Liver (tissue), 9 donors: ENCODE data around the gene NUP153. TPM values are rescaled to one million over a fixed set of nuclear protein-coding genes. Genes with fewer than 3 reads are reported as not detected.

Source experiments
- DNase-seq: peaks from one replicate; pipeline ENCODE4 v3.0.0-alpha.2; 2017; ENCODE audit warnings: low spot score
- H3K27ac ChIP-seq, 2 donors: one replicate each; pipeline ENCODE4 v1.7.0; 2013; ENCODE audit warnings: inconsistent platforms in 2 of 2, low read length in 2 of 2, control low read depth in 1 of 2, low read depth in 1 of 2, mild to moderate bottlenecking in 1 of 2
- H3K27me3 ChIP-seq, 4 donors: one replicate each; pipeline versions ENCODE4 v1.6.1 to v1.7.0; 2013; ENCODE audit warnings: low read length in 3 of 4, inconsistent platforms in 1 of 4, mild to moderate bottlenecking in 1 of 4, moderate library complexity in 1 of 4; ENCODE audit not compliant: control insufficient read depth in 4 of 4, insufficient read depth in 4 of 4
- H3K36me3 ChIP-seq, 4 donors: one replicate each; pipeline versions ENCODE4 v1.6.1 to v1.7.0; 2013; ENCODE audit warnings: low read length in 3 of 4, mild to moderate bottlenecking in 3 of 4, low read depth in 1 of 4, moderate library complexity in 1 of 4; ENCODE audit not compliant: control insufficient read depth in 4 of 4, insufficient read depth in 3 of 4
- H3K4me1 ChIP-seq, 4 donors: one replicate each; pipeline versions ENCODE4 v1.6.1 to v1.7.0; 2013; ENCODE audit warnings: low read length in 3 of 4, mild to moderate bottlenecking in 3 of 4, moderate library complexity in 1 of 4; ENCODE audit not compliant: control insufficient read depth in 4 of 4, insufficient read depth in 4 of 4
- H3K4me3 ChIP-seq, 3 donors: one replicate each; pipeline versions ENCODE4 v1.6.1 to v1.7.0; 2013; ENCODE audit warnings: low read length in 3 of 3, control low read depth in 1 of 3, low read depth in 1 of 3, mild to moderate bottlenecking in 1 of 3
- H3K9ac ChIP-seq, 2 donors: one replicate each; pipeline ENCODE4 v1.7.0; 2013; ENCODE audit warnings: low read length in 2 of 2, mild to moderate bottlenecking in 2 of 2, moderate library complexity in 2 of 2, control low read depth in 1 of 2, low read depth in 1 of 2
- H3K9me3 ChIP-seq, 4 donors: one replicate each; pipeline versions ENCODE4 v1.6.1 to v1.7.0; 2013; ENCODE audit warnings: low read length in 3 of 4; ENCODE audit not compliant: control insufficient read depth in 4 of 4
- FOXA1 ChIP-seq: IDR thresholded peaks from 2 replicates; pipeline ENCODE4 v1.6.1; 2016; ENCODE audit warnings: antibody characterized with exemption
- FOXA2 ChIP-seq: IDR thresholded peaks from 2 replicates; pipeline ENCODE4 v1.6.1; 2016; ENCODE audit warnings: antibody characterized with exemption
- HNF4A ChIP-seq, 2 donors: conservative IDR thresholded peaks; 2 replicates each; pipeline ENCODE4 v1.6.1; 2016; ENCODE audit warnings: antibody characterized with exemption in 2 of 2, mild to moderate bottlenecking in 2 of 2
- HNF4G ChIP-seq: IDR thresholded peaks from 2 replicates; pipeline ENCODE4 v1.6.1; 2016; ENCODE audit warnings: antibody characterized with exemption
- JUND ChIP-seq, 2 donors: IDR thresholded peaks; 2 replicates each; pipeline ENCODE4 v1.6.1; 2016; ENCODE audit warnings: antibody characterized with exemption in 2 of 2
- NR2F2 ChIP-seq: IDR thresholded peaks from 2 replicates; pipeline ENCODE4 v1.6.1; 2016; ENCODE audit warnings: antibody characterized with exemption
- RAD21 ChIP-seq, 2 donors: IDR thresholded peaks; 2 replicates each; pipeline ENCODE4 v1.6.1; 2016; ENCODE audit warnings: antibody characterized with exemption in 2 of 2, mild to moderate bottlenecking in 2 of 2
- RXRA ChIP-seq, 2 donors: IDR thresholded peaks; 2 replicates each; pipeline ENCODE4 v1.6.1; 2017 to 2018; ENCODE audit warnings: antibody characterized with exemption in 2 of 2, mild to moderate bottlenecking in 1 of 2
- SP1 ChIP-seq: IDR thresholded peaks from 2 replicates; pipeline ENCODE4 v1.6.1; 2018; ENCODE audit warnings: antibody characterized with exemption, mild to moderate bottlenecking
- TAF1 ChIP-seq: conservative IDR thresholded peaks from 2 replicates; pipeline ENCODE4 v1.6.1; 2016; ENCODE audit warnings: antibody characterized with exemption, mild to moderate bottlenecking
- ZBTB33 ChIP-seq: IDR thresholded peaks from 2 replicates; pipeline ENCODE4 v1.6.1; 2016; ENCODE audit warnings: antibody characterized with exemption
- WGBS: extraction: QIAGEN DNeasy Blood & Tissue Kit; methylation state at CpG from one replicate; pipeline ENCODE4 v1.1.7; 2013; 5-methylcytosine and 5-hydroxymethylcytosine counted together
- polyA plus RNA-seq, 2 donors: library from polyadenylated mRNA; stranded (reverse) in 1 of 2; unstranded in 1 of 2; fragments of 200-250 nt in 1 of 2; fragments of >200 nt in 1 of 2; fragmentation: Nextera tagmentation in 1 of 2; extraction: Ambion mirVana in 1 of 2; gene quantifications; one replicate each; pipeline versions ENCODE4 v1.2.1 to v1.2.3, GENCODE V29; 2013 to 2015
- total RNA-seq, 2 donors: library from RNA; depleted of rRNA; stranded (reverse); fragments of >200 nt; gene quantifications; one replicate each; pipeline ENCODE4 v1.2.3, GENCODE V29; 2014
- TF ChIP-seq, protein P1 (sequence below): fragments of 150-350 bp; IDR thresholded peaks from 2 replicates; pipeline ENCODE4 v1.5.1; 2017; ENCODE audit warnings: improper control_type of control experiment, low read depth, low read length; ENCODE audit not compliant: missing input control
- TF ChIP-seq, protein P2 (sequence below): IDR thresholded peaks from 2 replicates; pipeline ENCODE4 v1.6.1; 2016; ENCODE audit warnings: antibody characterized with exemption
- TF ChIP-seq, protein P3 (sequence below): IDR thresholded peaks from 2 replicates; pipeline ENCODE4 v1.6.1; 2016; ENCODE audit warnings: antibody characterized with exemption
- donor health status: healthy.
- donor health status: healthy.
- donor health status: healthy.
- donor health status: healthy.
- donor health status: healthy.

Gene NUP153
- total and polyA plus RNA-seq, 4 donors, result 5.1 to 42.4 (median 14.4) TPM

GRCh38 chr6:17730078-17730704, 23.5 kb upstream of the NUP153 start:
- Histone ChIP-seq H3K36me3 (no peaks in the 10 kb centered on the region), H3K4me3 (no peak overlapping the region), H3K4me1 (no peaks in the 10 kb centered on the region), H3K9ac (no peak overlapping the region), H3K27me3 (no peaks in the 10 kb centered on the region), H3K27ac (no peak overlapping the region), H3K9me3 (no peaks in the 10 kb centered on the region)
- no peak for TF ChIP-seq RAD21 (IDR thresholded peaks at IDR 0.05)
- TF ChIP-seq, protein P1, sequence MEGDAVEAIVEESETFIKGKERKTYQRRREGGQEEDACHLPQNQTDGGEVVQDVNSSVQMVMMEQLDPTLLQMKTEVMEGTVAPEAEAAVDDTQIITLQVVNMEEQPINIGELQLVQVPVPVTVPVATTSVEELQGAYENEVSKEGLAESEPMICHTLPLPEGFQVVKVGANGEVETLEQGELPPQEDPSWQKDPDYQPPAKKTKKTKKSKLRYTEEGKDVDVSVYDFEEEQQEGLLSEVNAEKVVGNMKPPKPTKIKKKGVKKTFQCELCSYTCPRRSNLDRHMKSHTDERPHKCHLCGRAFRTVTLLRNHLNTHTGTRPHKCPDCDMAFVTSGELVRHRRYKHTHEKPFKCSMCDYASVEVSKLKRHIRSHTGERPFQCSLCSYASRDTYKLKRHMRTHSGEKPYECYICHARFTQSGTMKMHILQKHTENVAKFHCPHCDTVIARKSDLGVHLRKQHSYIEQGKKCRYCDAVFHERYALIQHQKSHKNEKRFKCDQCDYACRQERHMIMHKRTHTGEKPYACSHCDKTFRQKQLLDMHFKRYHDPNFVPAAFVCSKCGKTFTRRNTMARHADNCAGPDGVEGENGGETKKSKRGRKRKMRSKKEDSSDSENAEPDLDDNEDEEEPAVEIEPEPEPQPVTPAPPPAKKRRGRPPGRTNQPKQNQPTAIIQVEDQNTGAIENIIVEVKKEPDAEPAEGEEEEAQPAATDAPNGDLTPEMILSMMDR, result no peak
- no peak for TF ChIP-seq NR2F2
- TF ChIP-seq, protein P2, sequence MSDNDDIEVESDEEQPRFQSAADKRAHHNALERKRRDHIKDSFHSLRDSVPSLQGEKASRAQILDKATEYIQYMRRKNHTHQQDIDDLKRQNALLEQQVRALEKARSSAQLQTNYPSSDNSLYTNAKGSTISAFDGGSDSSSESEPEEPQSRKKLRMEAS, result no peak
- no peak for TF ChIP-seq TAF1
- TF ChIP-seq, protein P3, sequence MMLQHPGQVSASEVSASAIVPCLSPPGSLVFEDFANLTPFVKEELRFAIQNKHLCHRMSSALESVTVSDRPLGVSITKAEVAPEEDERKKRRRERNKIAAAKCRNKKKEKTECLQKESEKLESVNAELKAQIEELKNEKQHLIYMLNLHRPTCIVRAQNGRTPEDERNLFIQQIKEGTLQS, result no peak
- TF ChIP-seq HNF4A (conservative IDR thresholded peaks at IDR 0.05), result no peak
- DNase-seq, result no peak
- WGBS, result 78% methylated on average over 6 of the region's 6 CpGs

DNA sequence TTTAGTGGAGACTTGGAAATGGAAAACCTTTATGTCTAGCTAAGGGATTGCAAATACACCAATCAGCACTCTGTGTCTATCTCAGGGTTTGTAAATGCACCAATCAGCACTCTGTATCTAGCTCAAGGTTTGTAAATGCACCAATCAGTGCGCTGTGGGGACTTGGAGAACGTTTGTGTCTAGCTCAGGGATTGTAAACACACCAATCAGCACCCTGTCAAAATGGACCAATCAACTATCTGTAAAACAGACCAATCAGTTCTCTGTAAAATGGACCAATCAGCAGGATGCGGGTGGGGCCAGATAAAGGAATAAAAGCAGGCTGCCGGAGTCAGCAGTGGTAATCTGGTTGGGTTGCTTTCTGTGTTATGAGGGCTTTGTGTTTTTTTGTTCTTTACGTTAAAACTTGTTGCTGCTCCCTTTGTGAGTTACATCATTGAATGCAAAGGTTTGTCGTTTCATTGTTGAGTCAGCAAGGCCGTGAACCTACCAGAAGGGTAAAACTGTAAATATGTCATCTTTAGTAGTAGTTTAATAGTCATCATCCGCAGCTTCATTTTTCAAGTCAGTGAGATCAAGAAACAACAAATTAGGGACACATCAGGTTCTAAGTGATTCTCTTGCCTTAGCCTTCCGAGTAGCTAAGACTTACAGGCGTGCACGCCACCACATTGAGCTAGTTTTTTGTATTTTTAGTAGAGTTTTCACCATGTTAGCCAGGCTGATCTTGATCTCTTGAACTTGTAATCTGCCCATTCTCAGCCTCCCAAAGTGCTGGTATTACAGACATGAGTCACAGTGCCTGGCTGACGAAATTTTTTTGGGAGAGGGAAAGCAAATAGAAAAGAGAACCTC, 22.7 kb upstream of the NUP153 start:
- H3K27ac ChIP-seq, result no peak overlapping the region
- DNase-seq, result no peak
- no peaks in the 10 kb centered on the region for H3K36me3 ChIP-seq
- H3K4me1 ChIP-seq, result no peaks in the 10 kb centered on the region
- no peaks in the 10 kb centered on the region for H3K9me3 ChIP-seq
- no peak overlapping the region for H3K4me3 ChIP-seq
- no peaks in the 10 kb centered on the region for H3K27me3 ChIP-seq
- no peak overlapping the region for H3K9ac ChIP-seq
- 83% methylated on average over 12 of the region's 12 CpGs for WGBS
- TF ChIP-seq JUND (IDR thresholded peaks at IDR 0.05) (no peak), FOXA2 (no peak)
- TF ChIP-seq, protein P1, result no peak

DNA sequence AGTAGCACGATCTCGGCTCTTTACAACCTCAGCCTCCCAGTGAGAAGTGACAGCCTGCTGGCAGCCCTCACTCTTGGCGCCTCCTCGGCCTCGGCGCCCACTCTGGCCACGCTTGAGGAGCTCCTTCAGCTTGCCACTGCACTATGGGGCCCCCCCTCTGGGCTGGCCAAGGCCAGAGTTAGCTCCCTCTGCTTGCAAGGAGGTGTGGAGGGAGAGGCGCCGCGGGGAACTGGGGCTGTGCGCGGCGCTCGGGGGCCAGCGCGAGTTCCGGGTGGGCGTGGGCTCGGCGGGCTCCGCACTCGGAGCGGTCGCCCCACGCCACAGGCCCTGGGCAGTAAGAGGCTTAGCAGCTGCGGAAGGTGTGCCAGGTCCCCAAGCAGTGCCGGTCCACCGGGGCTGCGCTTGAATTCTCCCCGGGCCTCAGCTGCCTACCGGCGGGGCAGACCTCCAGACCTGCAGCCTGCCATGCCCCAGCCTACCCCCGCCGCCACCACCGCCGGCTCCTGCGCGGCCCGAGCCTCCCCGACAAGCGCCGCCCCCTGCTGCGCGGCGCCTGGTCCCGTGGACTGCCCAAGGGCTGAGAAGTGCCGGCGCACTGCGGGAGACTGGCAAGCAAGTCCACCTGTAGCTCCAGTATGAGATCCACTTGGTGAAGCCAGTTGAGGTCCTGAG, 22.0 kb upstream of the NUP153 start:
- Histone ChIP-seq H3K27ac (no peak overlapping the region), H3K27me3 (no peaks in the 10 kb centered on the region), H3K4me3 (no peak overlapping the region), H3K4me1 (no peaks in the 10 kb centered on the region), H3K36me3 (no peaks in the 10 kb centered on the region), H3K9me3 (no peaks in the 10 kb centered on the region), H3K9ac (no peak overlapping the region)
- WGBS, result 98% methylated on average over 49 of the region's 49 CpGs
- no peak for DNase-seq
- TF ChIP-seq ZBTB33, result no peak
- TF ChIP-seq RXRA (IDR thresholded peaks at IDR 0.05), result no peak
- TF ChIP-seq, protein P3, result no peak
- no peak for TF ChIP-seq RAD21 (IDR thresholded peaks at IDR 0.05)
- no peak for TF ChIP-seq NR2F2
- no peak for TF ChIP-seq HNF4A (conservative IDR thresholded peaks at IDR 0.05)
- no peak for TF ChIP-seq SP1
- no peak for TF ChIP-seq HNF4G
- no peak for TF ChIP-seq FOXA1
- TF ChIP-seq, protein P2, result no peak
- TF ChIP-seq, protein P1, result no peak
